KMS-11 (cell line): Measurements from ENCODE around the gene NCR3LG1.

Source experiments
- H2AFZ ChIP-seq: fragments of 200-600 bp; sonication (generic); 2 replicates; pipeline ENCODE4 v1.6.1; 2016; ENCODE audit warnings: antibody characterized with exemption, mixed run types, low read depth
- H3K27ac ChIP-seq: fragments of 200-600 bp; sonication (generic); 2 replicates; pipeline ENCODE4 v1.6.1; 2016; ENCODE audit warnings: mild to moderate bottlenecking, mixed run types
- H3K27me3 ChIP-seq: fragments of 200-600 bp; sonication (generic); 2 replicates; pipeline ENCODE4 v1.6.1; 2017; ENCODE audit warnings: mild to moderate bottlenecking, low read depth, mixed run types, moderate library complexity; ENCODE audit not compliant: insufficient read depth
- H3K36me3 ChIP-seq: fragments of 200-600 bp; sonication (generic); 2 replicates; pipeline ENCODE4 v1.6.1; 2017; ENCODE audit warnings: mild to moderate bottlenecking, mixed run types; ENCODE audit not compliant: insufficient read depth
- H3K4me1 ChIP-seq: fragments of 200-600 bp; sonication (generic); 2 replicates; pipeline ENCODE4 v1.6.1; 2016; ENCODE audit warnings: mild to moderate bottlenecking, low read depth, mixed run types; ENCODE audit not compliant: poor library complexity, severe bottlenecking
- H3K4me2 ChIP-seq: fragments of 200-600 bp; sonication (generic); 2 replicates; pipeline ENCODE4 v1.7.0; 2016; ENCODE audit warnings: mild to moderate bottlenecking, mixed run types
- H3K4me3 ChIP-seq: fragments of 200-600 bp; sonication (generic); IDR thresholded peaks from 2 replicates; pipeline ENCODE4 v1.6.1; 2017; ENCODE audit warnings: low read depth, low read length, mixed read lengths; ENCODE audit not compliant: insufficient read depth
- H3K79me2 ChIP-seq: fragments of 200-600 bp; sonication (generic); 2 replicates; pipeline ENCODE4 v1.6.1; 2016; ENCODE audit warnings: low read depth, mixed run types; ENCODE audit not compliant: insufficient read depth
- H3K9ac ChIP-seq: fragments of 200-600 bp; sonication (generic); 2 replicates; pipeline ENCODE4 v1.6.1; 2016; ENCODE audit warnings: mild to moderate bottlenecking, mixed run types
- H4K20me1 ChIP-seq: fragments of 200-600 bp; sonication (generic); 2 replicates; pipeline ENCODE4 v1.6.1; 2016; ENCODE audit warnings: mild to moderate bottlenecking, mixed run types; ENCODE audit not compliant: insufficient read depth
- CTCF ChIP-seq: fragments of 200-600 bp; sonication (generic); conservative IDR thresholded peaks from 2 replicates; pipeline ENCODE4 v1.6.1; 2017; ENCODE audit warnings: low read depth, mild to moderate bottlenecking, antibody characterized with exemption, low read length, moderate library complexity, mixed read lengths

The NCR3LG1 gene

GRCh38 chr11:17368551-17368950, 17.0 kb downstream of the NCR3LG1 start:
- no peak for TF ChIP-seq CTCF
- no peaks in the 10 kb centered on the region for H3K36me3 ChIP-seq
- H3K4me2 ChIP-seq: no peak overlapping the region

GRCh38 chr11:17369094-17369493, 17.5 kb downstream of the NCR3LG1 start:
- Histone ChIP-seq H3K27me3 (no peaks in the 10 kb centered on the region), H3K79me2 (no peaks in the 10 kb centered on the region), H3K27ac (no peak overlapping the region), H3K4me2 (no peak overlapping the region), H2AFZ (no peak overlapping the region), H3K4me3 (no peak overlapping the region), H4K20me1 (no peaks in the 10 kb centered on the region), H3K4me1 (no peaks in the 10 kb centered on the region), H3K9ac (no peak overlapping the region), H3K36me3 (no peaks in the 10 kb centered on the region)
- no peak for TF ChIP-seq CTCF

More at GRCh38 chr11:17368551-17368950, 17.0 kb downstream of the NCR3LG1 start:
- Histone ChIP-seq H2AFZ (no peak overlapping the region), H3K4me3 (no peak overlapping the region), H3K4me1 (no peaks in the 10 kb centered on the region), H3K79me2 (no peaks in the 10 kb centered on the region), H3K27me3 (no peaks in the 10 kb centered on the region), H4K20me1 (no peaks in the 10 kb centered on the region), H3K9ac (no peak overlapping the region), H3K27ac (no peak overlapping the region)

GRCh38 chr11:17369684-17370243, 18.2 kb downstream of the NCR3LG1 start:
- TF ChIP-seq CTCF: no peak
- H3K4me1 ChIP-seq: no peaks in the 10 kb centered on the region
- H3K79me2 ChIP-seq: no peaks in the 10 kb centered on the region
- no peak overlapping the region for H3K9ac ChIP-seq
- H3K36me3 ChIP-seq: no peaks in the 10 kb centered on the region
- H2AFZ ChIP-seq: no peak overlapping the region
- no peak overlapping the region for H3K4me2 ChIP-seq
- no peak overlapping the region for H3K4me3 ChIP-seq
- no peak overlapping the region for H3K27ac ChIP-seq
- H4K20me1 ChIP-seq: no peaks in the 10 kb centered on the region
- H3K27me3 ChIP-seq: no peaks in the 10 kb centered on the region

GRCh38 chr11:17371614-17372013, 20.0 kb downstream of the NCR3LG1 start:
- Histone ChIP-seq H3K4me2 (no peak overlapping the region), H4K20me1 (no peaks in the 10 kb centered on the region), H2AFZ (no peak overlapping the region), H3K4me1 (no peaks in the 10 kb centered on the region), H3K36me3 (no peaks in the 10 kb centered on the region), H3K27ac (no peak overlapping the region), H3K79me2 (no peaks in the 10 kb centered on the region), H3K27me3 (no peaks in the 10 kb centered on the region), H3K9ac (no peak overlapping the region), H3K4me3 (no peak overlapping the region)
- TF ChIP-seq CTCF: no peak

- no peaks in the 10 kb centered on the region for H3K36me3 ChIP-seq
- H3K4me3 ChIP-seq: no peak overlapping the region
- H3K9ac ChIP-seq: no peak overlapping the region
- no peak overlapping the region for H3K27ac ChIP-seq
- no peak overlapping the region for H2AFZ ChIP-seq
- no peaks in the 10 kb centered on the region for H3K79me2 ChIP-seq
- no peaks in the 10 kb centered on the region for H4K20me1 ChIP-seq
- H3K27me3 ChIP-seq: no peaks in the 10 kb centered on the region
- TF ChIP-seq CTCF: no peak
- no peak overlapping the region for H3K4me2 ChIP-seq
- H3K4me1 ChIP-seq: no peaks in the 10 kb centered on the region
Observed at GRCh38 chr11:17375547-17375946, 23.9 kb downstream of the NCR3LG1 start.
